HG03571 (cell line): ENCODE results near the gene TBC1D1.

Source experiments
- ATAC-seq: cut with Tn5 transposase; IDR thresholded peaks from one replicate; pipeline ENCODE4 v1.9.1; 2021; ENCODE audit not compliant: unreplicated experiment

TBC1D1 gene, protein sequence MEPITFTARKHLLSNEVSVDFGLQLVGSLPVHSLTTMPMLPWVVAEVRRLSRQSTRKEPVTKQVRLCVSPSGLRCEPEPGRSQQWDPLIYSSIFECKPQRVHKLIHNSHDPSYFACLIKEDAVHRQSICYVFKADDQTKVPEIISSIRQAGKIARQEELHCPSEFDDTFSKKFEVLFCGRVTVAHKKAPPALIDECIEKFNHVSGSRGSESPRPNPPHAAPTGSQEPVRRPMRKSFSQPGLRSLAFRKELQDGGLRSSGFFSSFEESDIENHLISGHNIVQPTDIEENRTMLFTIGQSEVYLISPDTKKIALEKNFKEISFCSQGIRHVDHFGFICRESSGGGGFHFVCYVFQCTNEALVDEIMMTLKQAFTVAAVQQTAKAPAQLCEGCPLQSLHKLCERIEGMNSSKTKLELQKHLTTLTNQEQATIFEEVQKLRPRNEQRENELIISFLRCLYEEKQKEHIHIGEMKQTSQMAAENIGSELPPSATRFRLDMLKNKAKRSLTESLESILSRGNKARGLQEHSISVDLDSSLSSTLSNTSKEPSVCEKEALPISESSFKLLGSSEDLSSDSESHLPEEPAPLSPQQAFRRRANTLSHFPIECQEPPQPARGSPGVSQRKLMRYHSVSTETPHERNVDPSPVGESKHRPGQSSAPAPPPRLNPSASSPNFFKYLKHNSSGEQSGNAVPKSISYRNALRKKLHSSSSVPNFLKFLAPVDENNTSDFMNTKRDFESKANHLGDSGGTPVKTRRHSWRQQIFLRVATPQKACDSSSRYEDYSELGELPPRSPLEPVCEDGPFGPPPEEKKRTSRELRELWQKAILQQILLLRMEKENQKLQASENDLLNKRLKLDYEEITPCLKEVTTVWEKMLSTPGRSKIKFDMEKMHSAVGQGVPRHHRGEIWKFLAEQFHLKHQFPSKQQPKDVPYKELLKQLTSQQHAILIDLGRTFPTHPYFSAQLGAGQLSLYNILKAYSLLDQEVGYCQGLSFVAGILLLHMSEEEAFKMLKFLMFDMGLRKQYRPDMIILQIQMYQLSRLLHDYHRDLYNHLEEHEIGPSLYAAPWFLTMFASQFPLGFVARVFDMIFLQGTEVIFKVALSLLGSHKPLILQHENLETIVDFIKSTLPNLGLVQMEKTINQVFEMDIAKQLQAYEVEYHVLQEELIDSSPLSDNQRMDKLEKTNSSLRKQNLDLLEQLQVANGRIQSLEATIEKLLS (N-terminal part only)

DNA sequence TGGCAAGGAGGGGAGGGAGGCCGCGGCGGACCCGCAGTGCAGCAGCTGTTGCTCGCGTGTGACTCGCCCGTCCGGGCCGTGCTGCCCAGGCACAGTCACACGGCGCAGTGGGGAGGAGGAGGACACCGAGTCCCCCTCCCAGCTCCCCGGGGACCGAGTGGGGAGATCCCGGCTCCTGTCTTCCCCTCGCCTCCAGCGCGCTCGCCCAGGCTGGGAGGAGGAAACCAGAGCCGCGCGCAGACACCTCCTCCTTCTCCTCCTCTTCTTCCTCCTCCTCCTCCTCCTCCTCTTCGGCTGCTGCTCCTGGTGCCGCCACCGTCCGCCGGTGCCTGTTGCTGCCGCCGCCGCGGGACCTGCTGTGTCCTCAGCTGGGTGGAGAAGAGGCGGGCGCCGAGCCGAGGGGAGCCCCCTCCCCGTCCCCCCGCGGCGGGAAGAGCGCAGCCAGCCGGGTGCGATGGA, at the start of gene TBC1D1:
Gene TBC1D1, plus strand, starts transcription at position 284 of the 459 bp plus-strand sequence. CDS start 11,012 bp downstream, outside the sequence.
- ATAC-seq, result peak; percentile 25

GRCh38 chr4:37844204-37844603, 46.7 kb upstream of the TBC1D1 start:
- no peak for ATAC-seq

- ATAC-seq, result no peak
These were observed 45.7 kb upstream of the TBC1D1 start for GRCh38 chr4:37845201-37845600.

DNA sequence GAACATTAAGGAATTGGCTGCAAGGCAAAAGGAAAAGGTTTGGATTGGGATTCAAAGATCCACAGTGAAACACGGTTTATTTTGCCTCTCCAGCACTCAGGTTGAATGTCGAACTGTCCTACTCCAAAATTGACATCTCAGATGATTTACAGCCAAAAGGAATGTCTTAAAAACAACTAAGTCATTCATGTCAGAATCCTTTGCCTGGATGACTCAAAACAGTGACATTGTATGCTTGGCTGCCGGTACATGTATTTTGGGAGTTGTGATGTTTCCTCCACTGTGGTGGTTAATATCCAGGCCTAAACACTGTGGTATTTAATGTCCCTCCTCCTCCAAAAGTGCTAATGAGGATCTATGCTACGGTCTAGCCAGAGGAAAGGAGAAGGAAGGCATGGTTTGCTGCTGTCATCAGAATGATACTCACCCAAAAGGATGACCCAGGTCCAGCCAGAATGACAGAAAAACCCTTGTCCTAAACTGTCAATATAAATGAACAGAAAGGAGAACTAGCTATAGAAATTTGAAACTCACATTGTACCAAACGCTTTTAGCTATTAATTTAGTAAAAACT, 43.5 kb upstream of the TBC1D1 start:
- no peak for ATAC-seq

- ATAC-seq, result no peak
These were observed 38.5 kb upstream of the TBC1D1 start for GRCh38 chr4:37852376-37852775.

DNA sequence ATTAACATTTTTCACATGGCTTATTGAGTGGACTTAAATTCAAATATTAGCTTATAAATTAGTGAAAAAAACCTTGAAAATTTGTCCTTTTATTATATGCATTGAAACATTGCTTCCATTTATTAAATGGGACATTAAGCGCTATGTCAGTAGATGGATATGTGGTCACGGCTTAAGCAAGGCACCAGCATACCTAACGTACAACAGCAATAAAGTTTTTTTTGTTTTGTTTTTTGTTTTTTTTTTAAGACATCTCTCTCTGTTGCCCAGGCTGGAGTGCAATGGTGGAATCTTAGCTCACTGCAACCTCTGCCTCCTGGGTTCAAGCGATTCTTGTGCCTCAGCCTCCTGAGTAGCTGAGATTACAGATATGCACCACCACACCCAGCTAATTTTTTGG, 32.8 kb upstream of the TBC1D1 start:
- ATAC-seq, result no peak

GRCh38 chr4:37858872-37859271, 32.0 kb upstream of the TBC1D1 start:
- ATAC-seq, result no peak

DNA sequence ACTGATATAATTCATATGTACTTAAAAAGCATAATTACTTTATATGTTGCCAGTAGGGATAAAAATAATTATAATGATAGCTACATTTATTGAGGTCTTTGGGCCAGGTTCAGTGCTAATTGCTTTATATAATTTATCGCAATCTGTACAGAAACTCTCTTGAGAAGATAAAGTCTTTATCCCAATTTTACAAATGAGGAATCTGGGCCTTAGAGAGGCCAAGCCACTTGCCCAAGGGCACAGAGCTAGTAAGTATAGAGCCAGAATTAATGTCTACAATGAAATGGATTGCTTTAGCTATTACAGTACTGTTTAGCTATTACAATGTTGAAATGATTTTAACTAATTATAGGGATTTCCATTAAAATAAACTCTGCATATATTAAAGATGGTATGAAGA, 30.6 kb upstream of the TBC1D1 start:
- ATAC-seq, result no peak

GRCh38 chr4:37862961-37863360, 27.9 kb upstream of the TBC1D1 start:
- ATAC-seq, result no peak

DNA sequence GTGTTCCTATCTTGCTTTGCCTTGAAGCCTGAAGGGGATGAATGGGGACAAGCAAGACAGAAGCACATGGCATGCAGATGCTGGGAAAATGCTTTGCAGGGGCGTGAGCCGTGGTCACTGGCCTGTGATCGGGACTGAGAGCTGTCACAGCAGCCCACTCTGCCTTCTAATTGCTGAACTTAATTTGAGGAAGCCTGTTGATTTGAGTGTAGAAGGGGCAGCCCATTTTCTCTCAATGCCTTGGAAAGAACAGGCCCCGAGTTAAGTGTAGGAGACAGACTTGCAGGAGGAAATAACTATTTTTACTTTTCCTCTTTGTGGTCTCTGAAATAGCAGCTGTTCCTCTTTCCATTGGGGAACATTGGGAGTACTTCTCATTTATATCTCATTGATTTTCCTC, 26.1 kb upstream of the TBC1D1 start:
- ATAC-seq, result no peak

- ATAC-seq, result no peak
These were observed 25.4 kb upstream of the TBC1D1 start for GRCh38 chr4:37865450-37865849.

GRCh38 chr4:37867102-37867501, 23.8 kb upstream of the TBC1D1 start:
- no peak for ATAC-seq

GRCh38 chr4:37868238-37868637, 22.6 kb upstream of the TBC1D1 start:
- no peak for ATAC-seq

DNA sequence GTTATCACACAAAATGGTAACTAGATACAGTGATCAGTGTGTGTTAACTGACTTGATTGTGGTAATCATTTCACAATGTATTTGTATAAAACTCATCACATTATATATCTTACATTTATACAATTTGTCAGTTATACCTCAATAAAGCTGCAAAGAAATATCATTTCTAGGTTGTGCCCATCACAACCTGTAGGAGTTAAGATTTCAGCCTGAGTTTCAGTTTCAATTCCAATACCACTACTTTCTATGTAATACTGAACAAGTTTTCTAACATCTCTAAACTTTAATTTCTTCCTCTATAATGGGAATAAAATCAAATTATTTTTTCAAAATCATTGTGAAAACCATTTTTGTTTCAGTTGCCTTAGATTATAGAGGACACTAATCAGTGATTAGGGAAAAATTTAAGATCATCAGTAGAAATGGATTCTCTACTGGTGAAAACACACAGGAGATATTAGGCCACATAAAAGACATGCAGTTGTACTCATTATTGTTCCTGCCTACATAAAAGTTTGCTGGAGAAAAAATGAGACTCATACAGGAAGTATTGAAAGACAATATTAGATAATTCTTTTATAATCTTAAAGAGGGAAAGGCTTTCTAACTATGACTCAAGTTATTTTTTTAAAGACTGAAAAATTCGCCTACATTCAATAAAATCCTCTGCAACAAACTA, 18.4 kb upstream of the TBC1D1 start:
- no peak for ATAC-seq

DNA sequence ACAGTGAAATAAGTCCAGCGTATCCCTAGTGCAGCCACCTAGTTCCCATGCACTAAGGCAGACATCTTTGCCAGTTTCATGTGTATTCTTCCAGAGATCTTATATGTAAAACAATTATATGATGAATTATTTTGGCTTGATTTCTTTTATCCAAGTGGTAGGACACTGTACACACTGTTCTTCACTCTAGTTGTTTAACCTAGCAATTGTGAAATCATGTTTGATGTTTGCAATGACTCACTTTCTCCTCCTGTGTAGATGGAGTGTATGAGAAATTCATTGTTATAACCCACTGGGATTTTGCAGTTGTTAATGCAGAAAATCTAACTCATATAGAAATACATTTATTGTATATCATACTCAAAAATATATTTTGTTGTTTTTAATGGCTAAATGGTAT, 17.5 kb upstream of the TBC1D1 start:
- ATAC-seq, result no peak

DNA sequence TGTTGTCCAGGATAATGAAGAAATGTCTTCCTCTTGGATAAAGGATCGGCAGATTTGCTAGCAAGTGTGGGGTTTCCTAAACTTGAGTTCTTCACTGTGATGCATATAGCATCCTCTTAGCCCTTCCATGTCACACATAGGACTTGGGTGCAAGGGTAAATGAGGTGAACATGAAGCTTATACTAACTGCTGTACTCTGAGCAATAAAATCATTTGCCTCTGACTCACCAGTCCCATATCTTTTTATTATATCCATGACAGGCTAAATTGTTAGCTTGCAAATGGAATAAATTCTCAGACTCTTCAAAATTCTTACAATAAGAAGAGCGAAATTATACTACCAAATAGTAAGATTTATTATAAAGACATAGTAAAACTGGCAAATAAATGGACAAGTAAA, 14.7 kb upstream of the TBC1D1 start:
- no peak for ATAC-seq

DNA sequence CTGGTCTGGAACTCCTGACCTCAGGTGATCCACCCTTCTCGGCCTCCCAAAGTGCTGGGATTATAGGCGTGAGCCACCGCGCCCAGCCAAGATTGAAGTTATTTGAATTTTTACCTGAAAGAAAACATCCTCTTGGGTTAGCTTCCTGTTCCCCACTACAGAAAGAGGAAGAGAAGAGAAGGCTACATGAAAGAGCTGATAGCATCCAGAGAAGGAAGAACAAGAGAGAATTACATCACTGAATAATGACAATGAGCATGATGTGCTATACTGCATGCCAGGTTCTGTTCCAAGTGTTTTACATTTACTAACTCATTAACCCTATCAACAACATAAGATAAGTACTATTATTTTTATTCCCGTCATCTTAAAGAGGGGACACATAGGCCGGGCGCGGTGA, 11.5 kb upstream of the TBC1D1 start:
- ATAC-seq, result no peak

GRCh38 chr4:37881811-37882210, 9.1 kb upstream of the TBC1D1 start:
- no peak for ATAC-seq

DNA sequence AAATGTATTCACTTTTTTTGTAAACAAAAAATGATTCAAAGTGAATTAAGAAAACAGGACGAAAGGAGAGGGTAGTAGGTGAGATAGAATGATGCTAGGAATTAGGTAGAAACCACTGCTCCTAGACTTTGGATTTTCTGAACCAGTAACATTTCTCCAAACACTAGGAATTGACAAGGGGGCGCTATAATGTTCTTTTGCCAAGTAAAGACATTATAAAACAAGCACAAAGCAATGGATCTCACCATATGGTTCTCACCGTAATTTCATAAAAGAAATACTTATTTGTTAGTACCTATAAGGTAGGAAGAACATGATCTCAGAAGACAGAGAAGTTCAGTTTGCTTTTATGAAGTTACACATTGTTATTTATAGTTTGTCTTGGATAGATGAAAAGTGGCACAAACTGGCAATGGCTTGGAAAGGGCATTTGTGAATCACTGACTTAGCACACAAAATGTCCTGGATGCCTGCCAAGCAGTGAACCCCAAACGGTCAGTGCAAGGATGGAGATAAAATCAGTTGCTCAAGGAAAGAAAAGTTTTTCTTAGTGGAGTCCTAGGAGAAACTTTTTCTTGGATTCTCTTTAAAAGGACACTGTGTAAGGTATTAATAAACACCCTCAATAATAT, 8.1 kb upstream of the TBC1D1 start:
- no peak for ATAC-seq
